H1 (cell line): ENCODE measurements around the gene TMEM117. TPM values are rescaled to one million over a fixed set of nuclear protein-coding genes. Genes with fewer than 3 reads are reported as not detected.

Experiments used
- RNF2 ChIP-seq: fragments of 200-900, 300-1000 bp; sonication (generic); IDR thresholded peaks from 2 replicates; pipeline ENCODE4 v1.7.1; 2016; ENCODE audit warnings: borderline replicate concordance, low read depth, mild to moderate bottlenecking, antibody characterized with exemption, low read length; ENCODE audit not compliant: poor library complexity, severe bottlenecking; ENCODE audit errors: missing control alignments
- polyA plus RNA-seq, 7 experiments: library from polyadenylated mRNA; depleted of rRNA in 3 of 7; stranded (reverse) in 5 of 7; unstranded in 2 of 7; fragments of >200 nt in 5 of 7; fragments of 200-250 nt in 2 of 7; gene quantifications; 1 replicate in 5 of 7; 2 replicates in 1 of 7; 4 replicates in 1 of 7; pipeline versions ENCODE4 v1.2.1 to v1.2.3, GENCODE V29; 2011 to 2013; ENCODE audit warnings: missing spikeins in 2 of 7, mixed read lengths in 2 of 7
- total RNA-seq: library from RNA; stranded (reverse); fragmentation: NEBNext Ultra II Directional; extraction: Animal tissue kit (Norgen Biotek cat#: 25700); gene quantifications from 2 replicates; pipeline ENCODE4 v1.2.1, GENCODE V29; 2021

Gene TMEM117
- total and polyA plus RNA-seq, 2 of the 8 experiments (the other 6 are each of a cell fraction or from before 2014, with no cell fraction given), result 0.80 to 1.4 TPM

DNA sequence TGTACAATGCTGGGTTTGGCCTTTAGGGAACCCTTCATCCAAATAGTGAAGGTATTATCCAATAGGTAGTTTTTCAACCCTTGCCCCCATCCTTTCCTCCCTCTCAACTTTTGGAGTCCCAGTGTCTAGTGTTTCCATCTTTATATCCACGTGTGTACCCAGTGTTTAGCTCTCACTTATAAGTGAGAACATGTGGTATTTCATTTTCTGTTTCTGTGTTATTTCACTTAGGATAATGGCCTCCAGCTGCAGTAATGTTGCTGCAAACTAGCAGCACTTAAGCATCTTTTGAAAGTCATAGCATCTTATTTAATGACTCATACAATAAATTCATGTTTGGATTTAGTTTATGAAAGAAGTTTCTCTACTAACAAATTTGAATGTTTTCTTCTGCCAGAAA lies 597.8 kb downstream of the TMEM117 start (continued):
- no peak for TF ChIP-seq RNF2
